RWPE2 (cell line): ENCODE data around the gene TALDO1.
A peak's percentile ranks its signal among the peaks of the same experiment; 100 is the strongest.

Experiments
- ATAC-seq: fragments of 200-7000 bp; cut with Tn5 transposase; 3 replicates; pipeline ENCODE4 v1.9.1; 2021; ENCODE audit warnings: low read depth
- DNase-seq: peaks from one replicate; pipeline ENCODE4 v3.0.0-alpha.2; 2020; ENCODE audit warnings: low spot score
- H3K27ac ChIP-seq: fragments of 450-650 bp; 2 replicates; pipeline ENCODE4 v1.5.1; 2017; ENCODE audit warnings: mild to moderate bottlenecking; ENCODE audit not compliant: poor library complexity, severe bottlenecking
- H3K27me3 ChIP-seq: fragments of 250-450 bp; sonication (Bioruptor Pico); 2 replicates; pipeline ENCODE4 v1.5.1; 2021; ENCODE audit warnings: mild to moderate bottlenecking, moderate library complexity; ENCODE audit not compliant: insufficient read depth, poor library complexity, severe bottlenecking
- H3K36me3 ChIP-seq: fragments of 250-450 bp; sonication (Bioruptor Pico); 2 replicates; pipeline ENCODE4 v1.5.1; 2020; ENCODE audit warnings: low read depth, mild to moderate bottlenecking, moderate library complexity
- H3K4me1 ChIP-seq: fragments of 250-450 bp; sonication (Bioruptor Pico); 2 replicates; pipeline ENCODE4 v1.5.1; 2021; ENCODE audit warnings: mild to moderate bottlenecking, moderate library complexity; ENCODE audit not compliant: insufficient read depth, poor library complexity, severe bottlenecking
- H3K4me3 ChIP-seq: fragments of 250-450 bp; sonication (Bioruptor Pico); 2 replicates; pipeline ENCODE4 v1.5.1; 2021; ENCODE audit warnings: mild to moderate bottlenecking, moderate library complexity; ENCODE audit not compliant: severe bottlenecking
- H3K9me3 ChIP-seq: fragments of 250-450 bp; sonication (Bioruptor Pico); 2 replicates; pipeline ENCODE4 v1.5.1; 2021; ENCODE audit warnings: mild to moderate bottlenecking, moderate library complexity; ENCODE audit not compliant: severe bottlenecking
- CTCF ChIP-seq: fragments of 450-650 bp; IDR thresholded peaks from one replicate; pipeline ENCODE4 v1.5.1; 2017; ENCODE audit warnings: mild to moderate bottlenecking, moderate library complexity; ENCODE audit not compliant: poor library complexity, severe bottlenecking

The TALDO1 gene

GRCh38 chr11:706957-707816 is 40.1 kb upstream of the TALDO1 start:
- Histone ChIP-seq H3K27me3 (no peaks in the 10 kb centered on the region), H3K36me3 (peaks cover 33% of the 10 kb centered on the region), H3K9me3 (no peaks in the 10 kb centered on the region), H3K4me1 (peaks cover 28% of the 10 kb centered on the region), H3K4me3 (peak overlapping the region; percentile 88), H3K27ac (peak overlapping the region; percentile 94)
- ATAC-seq (peak; percentile 43), DNase-seq (peak; percentile 83)
- no peak for TF ChIP-seq CTCF

GRCh38 chr11:707817-708420 is 39.3 kb upstream of the TALDO1 start:
- no peak for TF ChIP-seq CTCF
- Histone ChIP-seq H3K27me3 (no peaks in the 10 kb centered on the region), H3K27ac (peak overlapping the region; percentile 94), H3K4me1 (peaks cover 22% of the 10 kb centered on the region), H3K9me3 (no peaks in the 10 kb centered on the region), H3K36me3 (peaks cover 37% of the 10 kb centered on the region), H3K4me3 (peak overlapping the region; percentile 88)
- no peak for ATAC-seq
- peak; percentile 69 for DNase-seq

DNA sequence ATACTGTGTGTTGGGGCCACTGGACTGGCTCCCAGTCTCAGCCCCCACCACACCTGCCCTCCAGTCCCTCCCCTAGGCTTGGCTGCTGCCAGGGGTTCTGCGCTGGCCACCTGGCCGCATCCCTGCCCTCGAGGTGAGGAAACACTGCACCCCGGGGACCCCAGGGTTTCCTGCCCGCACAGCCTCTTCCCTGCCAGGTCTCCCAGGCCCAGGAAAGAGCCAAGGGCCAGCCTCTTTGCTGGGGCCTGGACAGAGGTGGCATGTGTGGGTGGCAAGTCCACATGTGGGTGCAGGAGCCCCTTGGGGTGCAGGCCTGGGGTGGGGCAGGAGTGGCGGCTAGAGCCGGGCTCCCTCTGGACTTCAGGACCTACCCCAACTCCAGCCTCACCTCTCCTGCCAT is 38.8 kb upstream of the TALDO1 start:
- H3K36me3 ChIP-seq: peaks cover 41% of the 10 kb centered on the region
- H3K27me3 ChIP-seq: no peaks in the 10 kb centered on the region
- no peak for TF ChIP-seq CTCF
- peaks cover 19% of the 10 kb centered on the region for H3K4me1 ChIP-seq
- peak overlapping the region; percentile 94 for H3K27ac ChIP-seq
- H3K4me3 ChIP-seq: no peak overlapping the region
- DNase-seq (peak; percentile 55), ATAC-seq (no peak)
- no peaks in the 10 kb centered on the region for H3K9me3 ChIP-seq

- no peak for TF ChIP-seq CTCF
- Histone ChIP-seq H3K4me3 (no peak overlapping the region), H3K36me3 (peaks cover 49% of the 10 kb centered on the region), H3K9me3 (no peaks in the 10 kb centered on the region), H3K27ac (peak overlapping the region; percentile 94), H3K4me1 (peaks cover 19% of the 10 kb centered on the region), H3K27me3 (no peaks in the 10 kb centered on the region)
- DNase-seq: peak; percentile 54
- ATAC-seq: no peak
These were observed 37.9 kb upstream of the TALDO1 start for GRCh38 chr11:709109-709997.
